Globus pallidus (tissue), 1 donor: Measurements from ENCODE around the gene UBA1.

ENCODE experiments used
- DNase-seq: peaks from one replicate; pipeline ENCODE4 v3.0.0-alpha.2; 2015; ENCODE audit warnings: low spot score

UBA1 gene

DNA sequence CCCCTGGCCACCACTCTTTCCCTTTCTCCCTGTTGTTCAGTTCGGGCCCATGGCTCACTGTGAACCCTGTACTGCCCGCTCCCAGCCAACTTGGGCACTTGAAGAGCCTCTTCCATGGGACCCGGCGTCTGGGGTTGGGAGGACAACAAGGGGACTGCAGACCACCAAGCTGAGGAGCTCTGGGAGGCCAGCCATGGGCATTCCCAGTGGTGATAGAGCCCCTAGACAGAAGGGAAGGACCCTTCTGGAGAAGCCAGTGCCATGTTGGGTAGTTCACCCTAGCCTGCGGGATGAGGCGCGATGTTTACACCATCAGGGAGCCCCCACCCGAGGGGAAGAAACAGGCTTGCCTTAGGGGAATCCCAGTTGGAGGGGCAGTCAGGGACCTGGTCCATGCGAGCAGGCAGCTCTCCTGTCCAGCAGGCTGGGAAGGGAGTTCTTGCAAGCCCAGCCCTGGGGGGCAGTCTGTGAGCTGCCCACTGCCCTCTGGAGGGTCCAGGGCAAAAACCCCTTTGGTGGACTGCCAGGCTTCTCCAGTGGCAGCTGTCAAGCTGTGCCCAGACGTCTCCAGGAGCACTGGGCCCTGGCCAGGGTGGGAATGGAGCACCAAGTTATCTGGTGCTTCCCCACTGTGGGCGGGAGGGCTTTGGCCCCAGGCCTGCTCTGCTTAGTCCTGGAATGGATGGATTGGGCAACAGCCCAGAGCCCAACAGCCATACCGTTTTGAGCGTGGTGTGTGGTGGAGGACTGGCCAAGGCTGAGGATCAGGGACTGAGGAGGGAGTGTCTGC, 23.7 kb upstream of the UBA1 start:
- no peak for DNase-seq

DNA sequence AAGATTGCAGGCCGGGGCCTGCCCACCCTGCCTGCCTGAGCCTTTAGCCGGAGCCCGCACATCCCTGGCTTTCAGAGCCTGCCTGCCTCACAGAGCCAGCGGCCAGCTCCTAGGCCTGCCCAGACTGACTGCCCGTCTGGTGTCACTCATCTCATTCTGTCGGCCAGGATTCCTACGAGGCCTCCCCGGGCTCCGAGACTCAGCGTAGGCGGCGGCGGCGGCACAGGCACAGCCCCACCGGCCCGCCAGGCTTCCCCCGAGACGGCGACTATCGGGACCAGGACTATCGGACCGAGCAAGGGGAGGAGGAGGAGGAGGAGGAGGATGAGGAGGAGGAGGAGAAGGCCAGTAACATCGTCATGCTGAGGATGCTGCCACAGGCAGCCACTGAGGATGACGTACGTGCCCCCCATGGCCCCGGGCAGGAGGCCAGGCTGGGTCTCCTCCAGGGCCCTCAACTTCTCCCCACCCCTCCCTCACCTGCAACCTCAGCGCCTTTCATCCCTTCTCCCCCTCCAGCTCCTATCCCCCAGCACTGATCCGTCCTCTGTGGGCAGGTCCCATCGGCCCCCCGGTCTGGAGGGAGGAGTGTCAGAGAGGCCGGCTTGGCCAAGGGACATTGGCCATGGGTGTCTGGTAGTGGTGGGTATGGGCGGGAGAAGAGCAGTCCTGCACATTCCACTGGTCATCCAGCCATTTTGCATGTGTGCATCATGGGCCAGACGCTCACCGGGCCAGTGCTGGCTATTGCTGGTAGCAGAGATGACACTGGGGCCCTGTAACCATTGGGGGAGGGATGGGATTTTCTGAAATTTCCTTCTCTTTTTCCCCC, 22.6 kb upstream of the UBA1 start:
- no peak for DNase-seq

DNA sequence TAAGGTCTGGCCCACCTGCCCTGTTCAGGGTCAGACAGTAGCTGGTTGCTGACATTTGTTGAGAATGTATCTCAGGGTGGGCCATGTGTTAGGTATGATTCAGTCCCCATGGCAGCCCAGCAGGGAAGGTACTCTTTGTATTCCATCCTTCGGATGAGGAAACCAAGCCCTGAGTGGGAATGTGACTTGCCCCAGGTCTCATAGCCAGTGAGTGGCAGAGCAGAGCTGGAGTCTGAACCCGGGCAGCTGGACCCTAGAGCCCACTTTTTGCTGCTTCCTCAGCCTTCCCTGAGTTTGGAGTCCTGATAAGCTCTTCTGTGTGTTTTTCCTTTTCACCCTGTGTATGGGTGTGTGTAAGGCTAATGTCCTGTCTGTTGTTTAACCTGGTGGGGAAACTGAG, 21.6 kb upstream of the UBA1 start:
- DNase-seq, result no peak

DNA sequence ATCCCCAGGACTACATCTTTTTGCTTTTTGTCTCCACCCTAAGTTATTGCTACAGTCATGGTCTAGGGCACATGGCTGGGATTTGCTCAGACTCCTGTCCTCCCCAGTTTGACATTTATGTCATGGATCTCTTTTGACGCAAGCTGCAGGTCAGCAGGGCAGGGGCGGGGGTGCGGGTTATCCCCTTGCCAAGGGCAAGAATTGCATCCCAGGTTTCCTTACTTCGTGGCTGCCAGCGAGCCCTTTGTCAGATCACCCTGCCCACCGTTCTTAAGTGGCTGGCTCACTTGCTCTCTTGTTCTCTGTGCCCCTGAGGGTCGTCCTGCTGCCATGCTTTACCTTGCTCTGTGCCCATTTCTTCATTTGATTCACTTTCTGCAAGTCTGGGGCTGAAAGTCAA, 21.1 kb upstream of the UBA1 start:
- no peak for DNase-seq

DNA sequence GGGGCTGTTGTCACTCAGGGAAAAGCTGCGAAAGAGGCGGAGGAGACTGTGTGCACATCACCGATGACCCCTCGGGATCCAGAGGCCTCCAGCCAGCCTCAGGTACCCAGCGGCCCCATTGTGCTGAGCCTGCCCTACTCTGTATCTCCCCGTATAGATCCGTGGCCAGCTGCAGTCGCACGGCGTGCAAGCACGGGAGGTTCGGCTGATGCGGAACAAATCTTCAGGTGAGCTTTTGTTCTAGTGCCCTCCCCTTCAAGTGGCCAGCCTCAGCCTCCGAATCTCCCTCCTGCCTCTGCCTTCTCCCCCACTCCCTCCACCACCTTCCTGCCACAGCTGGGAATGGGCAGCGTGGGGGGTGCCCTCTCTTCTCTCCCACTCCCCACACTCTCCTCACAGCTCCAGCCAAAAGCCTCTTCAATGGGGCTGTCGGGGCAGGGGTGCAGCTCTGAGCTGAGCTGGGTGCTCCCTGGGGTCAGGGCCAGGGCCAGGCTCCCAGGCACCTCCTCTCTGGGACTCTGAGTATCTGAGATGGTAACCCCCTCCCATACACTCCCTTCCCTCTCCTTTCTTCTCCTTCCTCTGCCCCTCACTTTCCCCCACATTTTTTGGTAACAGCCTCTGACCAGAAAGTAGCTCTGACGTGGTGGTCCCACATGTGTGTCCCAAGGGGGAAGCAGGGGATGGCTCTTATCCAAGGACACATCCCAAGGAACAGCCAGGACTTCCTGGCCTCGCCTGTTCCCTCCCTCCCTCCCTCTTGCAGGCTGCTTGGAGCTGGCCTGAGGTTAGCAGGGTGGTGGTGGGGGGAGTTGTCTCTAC, 20.4 kb upstream of the UBA1 start:
- no peak for DNase-seq

- DNase-seq, result no peak
These were observed 19.3 kb upstream of the UBA1 start for GRCh38 chrX:47174376-47174775.

- DNase-seq, result no peak
These were observed 18.6 kb upstream of the UBA1 start for GRCh38 chrX:47174846-47175587.

- no peak for DNase-seq
These were observed 18.0 kb upstream of the UBA1 start for GRCh38 chrX:47175588-47175980.

DNA sequence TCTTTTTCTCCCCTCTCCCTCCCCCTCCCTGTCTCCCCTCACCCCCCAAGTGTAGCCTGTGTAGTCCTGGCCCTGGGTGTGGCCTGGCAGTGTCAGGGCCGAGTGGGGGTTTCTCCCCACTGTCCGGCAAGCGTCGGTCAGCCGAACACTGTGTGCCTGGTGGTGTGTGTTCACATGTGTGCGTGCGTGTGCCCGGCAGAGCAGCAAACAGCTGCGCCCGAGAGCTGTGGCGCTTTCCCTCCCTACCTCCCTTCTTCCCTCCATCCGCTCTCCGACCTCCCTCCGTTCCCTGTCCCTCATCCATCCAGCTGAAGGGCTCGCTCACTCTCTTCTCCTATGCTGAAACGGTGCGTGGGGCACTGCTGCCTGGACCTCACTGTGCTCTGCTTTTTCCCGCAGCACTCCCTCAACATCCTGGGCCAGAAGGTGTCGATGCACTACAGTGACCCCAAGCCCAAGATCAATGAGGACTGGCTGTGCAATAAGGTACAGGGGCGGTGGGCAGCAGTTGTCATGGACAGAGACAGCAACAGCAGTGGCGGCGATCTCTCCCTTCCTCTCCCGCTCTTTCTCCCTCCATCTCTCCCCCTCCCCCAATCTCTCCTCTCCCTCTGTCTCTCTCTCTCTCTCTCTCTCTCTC, 17.4 kb upstream of the UBA1 start:
- no peak for DNase-seq

DNA sequence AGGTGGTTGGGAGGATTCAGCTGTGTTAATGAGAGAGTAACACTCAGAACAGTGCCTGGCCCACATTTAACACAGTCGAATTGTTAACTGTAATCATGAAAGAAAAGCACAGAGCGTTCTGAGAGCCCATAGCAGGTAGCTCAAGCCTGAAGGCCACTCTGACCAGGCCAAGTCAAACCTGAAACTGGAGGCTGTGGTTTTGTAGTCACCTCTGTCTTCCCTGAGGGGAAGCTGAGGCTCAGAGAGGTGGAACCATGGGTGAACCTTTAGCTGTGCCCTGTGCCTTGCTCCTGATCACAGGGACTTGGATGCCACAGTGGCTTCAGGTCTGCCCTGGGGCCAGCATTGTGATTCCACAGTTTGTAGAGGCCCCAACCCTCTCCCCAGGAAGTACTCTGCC, 16.6 kb upstream of the UBA1 start:
- DNase-seq, result no peak

GRCh38 chrX:47178337-47178736, 15.3 kb upstream of the UBA1 start:
- DNase-seq, result no peak

DNA sequence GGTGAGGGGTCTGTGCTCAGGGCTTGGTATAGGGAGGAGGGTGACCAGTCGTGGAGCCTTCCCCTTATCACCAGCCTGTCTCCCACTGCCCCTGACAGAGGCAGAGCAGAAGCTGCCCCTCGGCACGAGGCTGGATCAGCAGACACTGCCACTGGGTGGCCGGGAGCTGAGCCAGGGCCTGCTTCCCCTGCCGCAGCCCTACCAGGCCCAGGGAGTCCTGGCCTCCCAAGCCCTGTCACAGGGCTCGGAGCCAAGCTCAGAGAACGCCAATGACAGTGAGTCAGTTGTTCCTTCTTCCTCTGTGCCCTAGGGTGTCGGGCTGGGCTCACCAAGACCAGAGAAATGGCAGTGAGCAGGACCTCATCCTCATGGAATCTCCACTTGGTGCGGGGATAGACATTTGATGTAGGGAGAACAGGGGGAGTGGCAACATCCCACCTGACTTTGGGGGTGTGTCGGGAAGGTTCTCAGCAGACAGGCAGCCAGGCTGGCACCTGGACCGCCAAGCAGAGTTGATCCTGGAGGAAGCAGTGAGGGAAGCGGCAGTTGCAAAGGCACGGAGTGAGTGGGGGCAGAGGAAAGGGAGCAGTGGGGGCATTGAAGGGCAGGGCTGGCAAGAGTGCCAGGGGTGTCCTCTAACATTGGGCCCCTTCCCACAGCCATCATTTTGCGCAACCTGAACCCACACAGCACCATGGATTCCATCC, 14.3 kb upstream of the UBA1 start:
- peak; percentile 74 for DNase-seq

GRCh38 chrX:47179928-47180255, 13.7 kb upstream of the UBA1 start:
- no peak for DNase-seq

GRCh38 chrX:47180346-47180745, 13.3 kb upstream of the UBA1 start:
- no peak for DNase-seq

DNA sequence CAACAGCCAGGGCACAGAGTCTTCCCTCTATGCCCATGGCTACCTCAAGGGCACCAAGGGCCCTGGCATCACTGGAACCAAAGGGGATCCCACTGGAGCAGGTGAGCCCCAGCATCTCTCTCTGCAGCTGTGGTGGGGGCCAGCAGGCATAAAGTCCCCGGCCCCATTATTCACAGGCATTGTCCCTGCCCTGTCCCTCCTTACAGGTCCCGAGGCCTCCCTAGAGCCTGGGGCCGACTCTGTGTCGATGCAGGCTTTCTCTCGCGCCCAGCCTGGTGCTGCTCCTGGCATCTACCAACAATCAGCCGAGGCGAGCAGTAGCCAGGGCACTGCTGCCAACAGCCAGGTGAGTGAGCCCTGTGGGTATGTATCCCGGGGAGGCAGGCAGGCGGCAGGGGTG, 12.3 kb upstream of the UBA1 start:
- DNase-seq, result no peak

DNA sequence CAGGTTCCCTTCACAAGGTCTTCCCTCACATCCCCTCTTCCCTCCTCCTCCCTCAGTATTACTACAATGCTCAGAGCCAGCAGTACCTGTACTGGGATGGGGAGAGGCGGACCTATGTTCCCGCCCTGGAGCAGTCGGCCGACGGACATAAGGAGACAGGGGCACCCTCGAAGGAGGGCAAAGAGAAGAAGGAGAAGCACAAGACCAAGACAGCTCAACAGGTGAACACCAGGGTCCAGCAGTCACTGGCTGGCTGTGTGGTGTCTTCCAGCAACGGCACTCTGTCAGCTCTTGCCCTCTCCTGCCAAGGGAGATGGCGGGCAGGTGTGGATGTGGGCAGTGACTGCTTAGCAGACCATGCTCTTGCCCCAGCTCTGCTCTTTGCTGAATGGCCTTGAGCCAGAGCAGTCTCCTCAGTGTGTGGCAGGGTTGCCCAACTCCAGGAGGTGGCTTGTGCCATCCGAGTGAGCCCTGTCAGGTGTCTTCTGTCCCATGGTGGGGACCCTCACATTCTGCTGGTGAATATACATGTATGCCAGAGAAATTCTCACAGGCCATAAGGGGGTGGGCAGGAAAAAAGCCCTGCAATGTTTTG, 11.4 kb upstream of the UBA1 start:
- no peak for DNase-seq

- DNase-seq, result no peak
These were observed 9.1 kb upstream of the UBA1 start for GRCh38 chrX:47184486-47184885.

DNA sequence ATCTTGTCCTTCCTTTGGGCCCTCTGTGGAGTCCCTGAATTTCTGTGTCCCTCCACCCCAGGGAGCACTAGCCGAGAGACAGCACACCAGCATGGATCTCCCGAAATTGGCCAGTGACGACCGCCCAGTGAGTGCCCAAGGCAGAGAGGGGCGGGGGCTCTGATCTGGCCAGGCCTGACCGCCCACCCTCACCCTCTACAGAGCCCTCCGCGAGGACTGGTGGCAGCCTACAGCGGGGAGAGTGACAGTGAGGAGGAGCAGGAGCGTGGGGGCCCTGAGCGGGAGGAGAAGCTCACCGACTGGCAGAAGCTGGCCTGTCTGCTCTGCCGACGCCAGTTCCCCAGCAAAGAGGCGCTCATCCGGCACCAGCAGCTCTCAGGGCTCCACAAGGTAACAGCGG, 8.4 kb upstream of the UBA1 start:
- DNase-seq, result no peak

- no peak for DNase-seq
These were observed 7.4 kb upstream of the UBA1 start for GRCh38 chrX:47186096-47186740.

GRCh38 chrX:47187106-47187677, 6.4 kb upstream of the UBA1 start:
- DNase-seq, result no peak
